HG03066 (cell line): ENCODE data around the gene PRKAG1.

Experiments used
- ATAC-seq: cut with Tn5 transposase; IDR thresholded peaks from one replicate; pipeline ENCODE4 v1.9.1; 2021; ENCODE audit warnings: low read depth; ENCODE audit not compliant: unreplicated experiment

Gene PRKAG1

DNA sequence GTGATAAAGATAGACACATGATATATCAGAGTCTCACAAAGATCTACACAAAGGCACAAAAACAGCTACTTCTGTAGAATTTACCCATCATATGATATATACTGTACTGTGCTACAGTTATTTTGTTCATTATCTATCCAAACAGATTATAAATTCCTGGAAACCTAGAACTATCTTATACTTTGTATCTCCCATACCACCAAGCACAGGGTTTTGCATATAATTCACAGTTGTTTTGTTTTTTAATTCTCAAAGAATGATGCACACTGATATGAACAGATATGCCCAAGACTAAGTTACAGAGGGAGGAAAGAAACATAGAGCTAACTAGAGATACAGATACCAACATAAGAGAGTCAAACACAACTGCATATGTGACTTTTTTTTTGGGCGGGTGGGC, 3.4 kb downstream of the PRKAG1 start:
- ATAC-seq: no peak

DNA sequence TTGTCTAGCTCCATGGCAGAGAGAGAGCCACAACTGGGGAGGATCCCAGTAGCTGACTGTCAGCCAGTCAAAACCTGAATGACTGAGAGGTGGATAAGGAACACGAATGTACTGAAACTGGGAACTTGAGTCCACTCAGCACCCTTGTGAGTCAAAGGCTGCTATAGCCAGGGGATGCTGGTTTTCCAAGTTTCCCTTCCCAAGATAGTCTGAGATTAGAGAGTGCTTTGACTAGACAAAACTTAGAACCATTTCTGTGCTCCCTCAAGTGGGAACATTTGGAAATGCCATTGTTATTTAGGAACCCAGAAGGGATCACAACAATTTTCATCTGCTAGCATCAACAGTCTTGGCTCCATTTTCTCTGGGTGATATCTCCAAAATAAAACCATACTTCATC, 4.0 kb downstream of the PRKAG1 start:
- no peak for ATAC-seq

DNA sequence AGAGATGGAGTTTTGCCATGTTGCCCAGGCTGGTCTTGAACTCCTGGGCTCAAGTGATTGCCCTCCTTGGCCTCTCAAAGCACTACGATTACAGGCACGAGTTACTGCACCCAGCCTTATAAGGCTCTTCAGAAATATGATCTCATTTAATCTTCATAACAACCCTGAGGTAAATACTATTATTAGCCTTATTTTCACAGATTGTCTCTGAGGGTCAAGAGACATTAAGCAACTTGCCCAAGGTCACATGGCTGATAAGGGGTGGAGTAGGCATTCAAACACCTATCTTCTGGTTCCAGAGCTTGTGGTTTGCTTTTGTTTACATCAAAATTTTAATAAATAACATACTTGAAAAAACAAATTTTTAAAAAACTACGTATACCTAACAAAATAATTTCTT, 5.1 kb downstream of the PRKAG1 start:
- no peak for ATAC-seq

DNA sequence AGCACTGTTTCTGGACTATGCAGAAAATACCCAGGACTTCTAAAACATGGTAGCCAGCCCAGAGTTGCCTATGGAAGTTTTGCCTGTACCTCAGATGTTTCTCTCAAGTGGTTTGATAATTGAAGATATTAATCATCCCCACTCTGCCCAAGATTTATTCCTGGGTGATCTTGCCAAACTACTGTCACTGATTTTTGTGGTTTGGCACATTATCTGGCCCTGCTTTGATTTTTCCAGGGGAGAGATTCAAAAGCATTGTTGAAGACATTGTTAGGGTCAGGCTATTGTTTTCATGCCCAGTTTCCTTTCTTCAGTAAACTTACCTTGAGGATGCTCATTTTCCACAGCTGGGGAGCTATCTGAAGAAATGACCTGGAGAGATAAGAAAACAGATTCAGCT, 5.8 kb downstream of the PRKAG1 start:
- no peak for ATAC-seq

DNA sequence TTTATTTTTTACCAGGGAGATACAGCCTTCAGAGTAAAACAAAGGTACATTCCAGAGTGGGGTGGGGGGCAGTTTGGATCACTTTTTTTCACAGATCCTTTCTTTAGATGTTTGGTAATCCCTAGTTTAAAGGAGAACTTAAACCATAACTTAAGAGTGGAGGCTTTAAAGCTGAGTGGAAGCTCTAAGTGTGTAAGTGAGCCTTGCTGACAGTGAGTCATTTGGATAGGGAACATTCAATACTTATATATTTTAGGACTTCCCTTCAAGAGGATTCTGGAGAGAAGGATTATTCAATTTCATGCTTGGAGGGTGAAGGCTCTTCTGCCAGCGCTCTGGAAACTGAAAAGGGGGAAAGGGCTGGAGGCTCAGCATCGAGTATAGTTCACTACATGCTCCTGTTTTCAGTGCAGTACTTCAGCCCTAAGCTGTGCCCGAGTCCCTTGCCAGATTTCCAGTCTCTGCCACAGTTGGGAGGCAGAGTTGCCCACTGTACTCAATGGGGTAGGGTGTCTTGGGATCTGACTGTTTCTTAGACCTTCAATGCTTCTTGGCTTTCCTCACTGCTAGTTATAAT, 8.4 kb downstream of the PRKAG1 start:
- no peak for ATAC-seq

DNA sequence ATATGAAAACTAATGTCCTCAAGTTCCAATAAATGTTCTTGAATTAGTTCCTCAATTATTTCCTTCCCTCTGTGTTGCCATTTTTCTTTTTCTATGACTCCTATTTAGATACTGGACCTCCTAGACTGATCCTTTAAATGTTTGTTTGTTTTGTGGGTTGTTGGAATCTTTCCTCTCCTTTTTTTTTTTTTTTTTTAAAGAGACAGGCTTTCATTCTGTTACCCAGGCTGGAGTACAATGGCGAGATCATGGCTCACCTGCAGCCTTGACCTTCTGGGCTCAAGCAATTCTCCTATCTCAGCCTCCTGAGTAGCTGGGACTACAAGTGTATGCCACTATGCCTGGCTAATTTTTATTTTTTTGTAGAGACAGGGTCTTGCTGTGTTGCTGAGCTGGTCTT, 9.6 kb downstream of the PRKAG1 start:
- no peak for ATAC-seq

DNA sequence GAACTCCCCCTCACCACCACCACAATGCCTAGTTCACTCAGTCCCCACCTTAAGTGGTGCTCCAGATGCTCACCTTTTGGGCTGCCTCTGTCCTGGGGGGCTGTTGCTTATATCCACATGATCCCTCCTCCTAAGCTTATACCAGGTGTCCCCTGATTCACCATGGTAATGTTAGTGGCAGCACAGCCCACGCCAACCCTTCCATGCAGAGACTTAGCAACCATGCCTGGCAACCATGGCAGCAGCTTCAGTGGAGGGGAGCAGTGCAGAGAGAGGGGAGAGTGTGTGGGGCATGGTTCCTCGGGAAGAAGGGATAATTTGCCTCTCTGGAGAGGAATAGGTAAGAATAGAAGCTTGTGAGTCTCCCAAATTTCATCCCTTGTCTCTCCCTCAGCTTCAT, 18.2 kb downstream of the PRKAG1 start:
- no peak for ATAC-seq

DNA sequence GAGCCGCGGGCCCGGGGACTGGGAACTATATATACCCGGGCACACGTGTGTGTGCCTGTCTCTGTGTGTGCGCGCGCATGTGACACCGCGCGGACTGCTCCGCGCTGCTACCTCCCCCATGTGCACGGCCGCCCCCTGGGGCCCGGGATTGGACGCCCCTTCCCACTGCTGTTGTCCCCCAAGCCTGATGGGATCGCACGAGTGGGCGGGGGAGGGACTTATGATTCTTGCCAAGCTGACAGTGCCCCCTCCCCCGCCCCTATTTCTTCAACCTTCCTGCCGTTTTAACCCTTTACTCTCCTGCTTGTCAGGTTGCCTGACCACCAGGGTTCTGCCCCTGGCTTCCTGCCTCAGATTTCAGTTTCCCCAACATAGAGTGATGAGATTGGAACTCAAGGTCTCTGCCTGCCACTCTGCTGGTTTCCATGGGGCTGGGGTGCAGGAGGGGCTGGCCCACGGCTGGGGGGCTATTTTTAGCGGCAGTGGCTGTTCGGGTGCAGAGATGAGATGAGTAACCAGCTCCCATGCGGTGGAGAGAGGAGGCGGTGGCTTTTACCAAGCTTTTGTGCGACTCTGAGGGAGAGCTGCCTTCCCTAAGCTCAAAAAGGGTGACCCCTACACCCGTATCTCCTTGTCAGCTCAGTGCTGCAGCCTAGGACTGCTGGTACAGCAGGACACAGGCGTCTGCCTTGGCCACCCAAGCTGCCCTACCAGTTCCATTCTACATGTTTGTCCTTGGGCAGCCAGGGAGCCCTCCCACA, 19.0 kb downstream of the PRKAG1 start, which contains the start of gene DDN:
Gene DDN (minus strand): TSS at position 5 of the 761 bp plus-strand sequence. CDS start 88 bp downstream, outside the sequence.
- ATAC-seq: no peak

DNA sequence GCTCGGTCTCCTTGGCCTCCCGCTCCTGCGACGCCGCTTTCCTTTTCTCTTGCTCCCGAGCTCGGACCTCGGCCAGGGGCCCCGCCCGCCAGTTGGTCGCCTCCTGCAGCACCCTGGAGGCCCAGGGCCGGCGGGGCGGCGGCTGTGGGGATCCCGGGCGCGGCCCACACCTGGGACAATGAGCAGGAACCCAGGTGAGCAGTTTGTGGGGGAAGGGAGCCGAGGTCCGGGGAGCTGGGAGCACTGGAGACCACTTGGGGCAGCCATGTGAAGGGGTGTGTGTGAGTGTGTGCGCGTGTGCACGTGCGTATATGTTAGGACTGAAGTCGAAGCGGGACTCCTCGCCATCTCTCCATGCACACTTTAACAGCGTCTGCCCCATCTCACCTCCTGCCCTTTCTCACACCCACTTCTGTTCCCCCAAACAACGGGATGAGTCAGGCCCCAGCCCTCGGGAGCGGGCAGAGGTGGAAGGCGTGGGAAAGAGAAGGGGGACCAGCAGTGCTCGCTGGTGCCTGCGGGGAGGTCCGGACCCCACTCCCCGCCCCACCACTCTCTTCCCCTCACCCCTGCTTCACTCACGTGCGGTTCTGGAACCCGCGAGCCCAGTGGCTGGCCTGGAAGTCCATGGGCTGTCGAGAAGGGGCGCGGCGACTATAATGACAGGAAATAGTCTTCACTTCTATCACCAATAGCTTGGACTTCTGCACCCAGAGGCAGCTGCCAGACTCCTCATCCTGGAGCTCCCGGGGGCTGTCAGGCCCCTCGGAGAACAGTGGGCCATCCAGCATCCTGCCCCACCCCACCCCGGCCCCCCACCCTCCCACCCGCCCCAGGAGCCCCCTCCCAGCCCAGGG, 19.9 kb downstream of the PRKAG1 start:
- no peak for ATAC-seq

DNA sequence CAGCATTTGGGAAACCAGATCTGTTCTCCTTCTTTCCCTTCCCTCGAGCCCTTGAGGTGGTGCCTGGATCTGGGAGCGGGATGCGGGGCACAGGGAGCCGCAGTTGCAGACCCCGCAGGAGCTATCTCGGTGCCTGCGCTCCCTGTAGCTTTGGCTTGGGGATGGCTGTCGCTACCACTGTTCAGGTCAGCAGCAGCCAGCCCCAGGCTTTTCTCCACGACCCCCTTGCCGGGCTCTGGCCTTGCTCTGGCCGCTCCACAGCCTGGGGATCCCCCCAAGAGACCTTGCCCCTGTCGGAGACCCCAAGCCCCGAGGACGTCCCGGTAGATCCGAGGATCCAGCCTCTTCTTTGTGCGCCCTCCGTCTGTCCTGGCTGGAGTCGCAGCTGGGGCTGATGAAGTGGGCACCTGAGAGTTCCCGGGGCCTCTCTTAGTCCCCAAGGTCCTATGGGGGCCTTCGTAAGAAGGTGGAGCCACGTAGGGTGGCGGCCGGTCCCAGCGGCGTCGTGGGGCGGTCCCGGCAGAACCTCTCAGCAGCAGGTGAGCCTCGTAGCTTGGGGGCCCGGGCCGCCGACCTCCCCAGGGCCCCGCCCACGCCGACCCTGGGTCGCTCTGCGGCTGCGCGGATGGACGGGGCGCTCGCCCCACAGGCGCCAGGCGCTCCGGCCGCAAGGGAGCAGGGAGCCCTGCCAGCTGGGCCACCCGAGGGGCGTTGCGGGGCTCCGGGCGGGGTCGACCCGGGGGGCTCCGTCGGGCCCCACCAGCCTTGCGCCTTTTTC, 20.7 kb downstream of the PRKAG1 start:
- no peak for ATAC-seq

DNA sequence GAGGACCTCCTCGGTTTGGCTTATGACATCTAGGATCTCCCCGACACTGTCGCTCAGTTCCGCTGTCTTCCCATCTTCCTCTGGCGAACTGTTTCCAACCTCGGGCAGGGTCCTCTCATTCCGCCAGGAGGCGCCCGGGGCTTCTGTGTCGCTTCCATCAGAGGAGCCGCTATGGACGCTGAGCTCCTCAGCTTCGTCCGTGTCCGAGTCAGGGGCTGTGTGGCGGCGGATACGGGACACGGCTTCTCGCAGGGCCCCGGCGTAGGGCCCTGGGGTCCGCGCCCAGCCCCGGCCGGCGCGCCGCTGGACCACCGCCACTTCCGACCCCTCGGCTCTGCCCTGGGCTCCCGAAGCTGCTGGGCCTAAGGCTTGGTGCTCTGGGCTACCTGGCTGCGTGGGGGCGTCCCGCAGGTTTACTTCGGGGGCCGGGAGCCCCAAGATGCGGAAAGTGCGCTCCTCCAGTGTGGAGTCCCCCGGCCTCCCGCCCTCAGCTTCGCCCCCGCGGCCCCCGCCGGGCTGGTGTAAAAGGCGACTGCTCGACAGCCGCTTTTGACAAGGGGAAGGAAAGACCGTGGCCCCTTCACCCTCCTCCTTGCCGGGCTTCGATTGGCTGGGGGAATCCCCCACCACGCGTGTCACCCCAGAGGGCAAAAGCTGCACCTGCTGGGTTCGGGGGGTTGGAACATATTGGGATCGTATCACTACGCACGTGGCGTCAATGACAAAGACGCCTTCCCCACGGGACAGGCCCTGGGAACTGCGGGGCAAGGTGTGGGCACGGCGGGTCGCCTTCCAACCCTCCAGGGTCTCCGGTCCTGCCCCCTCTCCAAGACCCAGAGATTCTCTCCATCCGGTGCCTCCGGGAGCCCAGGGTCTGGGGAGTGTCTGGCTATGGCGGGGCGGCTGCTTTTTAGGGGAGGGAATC, 21.5 kb downstream of the PRKAG1 start:
- ATAC-seq: no peak

DNA sequence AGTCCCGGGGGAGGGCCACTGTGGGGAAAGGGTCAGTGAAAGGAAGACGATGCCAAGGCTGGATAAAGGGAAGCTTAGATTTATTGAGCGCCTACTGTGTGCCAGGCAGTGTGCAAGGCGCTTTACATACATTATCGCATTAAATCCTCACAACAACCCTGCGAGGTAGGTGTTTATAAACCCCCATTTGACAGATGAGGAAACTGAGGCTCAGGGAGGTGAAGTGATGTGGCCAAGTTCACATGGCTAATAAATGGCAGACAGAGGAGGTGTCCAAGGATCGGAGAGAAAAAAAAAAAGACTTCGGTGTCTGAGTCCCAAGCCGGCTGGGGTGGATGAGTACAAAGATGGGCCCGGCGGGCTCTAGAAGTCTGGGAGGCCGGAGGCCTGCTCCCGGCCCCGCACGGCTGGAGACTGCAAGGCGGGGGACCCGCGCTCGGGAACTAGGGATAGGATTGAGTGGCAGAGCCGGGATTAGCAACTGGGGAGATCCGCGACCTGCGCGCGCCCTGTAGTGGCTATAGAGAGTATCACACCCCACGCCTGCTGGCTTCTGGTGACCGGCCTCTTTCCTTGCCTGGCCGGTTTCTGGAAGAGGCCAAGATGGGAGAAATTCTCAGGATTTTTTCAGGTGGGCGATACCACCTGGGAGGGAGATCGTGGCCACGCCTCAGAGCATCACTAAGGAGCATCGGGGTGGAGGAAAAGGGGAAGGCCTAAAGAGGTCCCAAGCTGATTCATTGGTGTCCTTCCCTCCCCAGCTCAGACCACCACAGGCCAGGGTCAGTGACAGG, 23.3 kb downstream of the PRKAG1 start:
- ATAC-seq: no peak

DNA sequence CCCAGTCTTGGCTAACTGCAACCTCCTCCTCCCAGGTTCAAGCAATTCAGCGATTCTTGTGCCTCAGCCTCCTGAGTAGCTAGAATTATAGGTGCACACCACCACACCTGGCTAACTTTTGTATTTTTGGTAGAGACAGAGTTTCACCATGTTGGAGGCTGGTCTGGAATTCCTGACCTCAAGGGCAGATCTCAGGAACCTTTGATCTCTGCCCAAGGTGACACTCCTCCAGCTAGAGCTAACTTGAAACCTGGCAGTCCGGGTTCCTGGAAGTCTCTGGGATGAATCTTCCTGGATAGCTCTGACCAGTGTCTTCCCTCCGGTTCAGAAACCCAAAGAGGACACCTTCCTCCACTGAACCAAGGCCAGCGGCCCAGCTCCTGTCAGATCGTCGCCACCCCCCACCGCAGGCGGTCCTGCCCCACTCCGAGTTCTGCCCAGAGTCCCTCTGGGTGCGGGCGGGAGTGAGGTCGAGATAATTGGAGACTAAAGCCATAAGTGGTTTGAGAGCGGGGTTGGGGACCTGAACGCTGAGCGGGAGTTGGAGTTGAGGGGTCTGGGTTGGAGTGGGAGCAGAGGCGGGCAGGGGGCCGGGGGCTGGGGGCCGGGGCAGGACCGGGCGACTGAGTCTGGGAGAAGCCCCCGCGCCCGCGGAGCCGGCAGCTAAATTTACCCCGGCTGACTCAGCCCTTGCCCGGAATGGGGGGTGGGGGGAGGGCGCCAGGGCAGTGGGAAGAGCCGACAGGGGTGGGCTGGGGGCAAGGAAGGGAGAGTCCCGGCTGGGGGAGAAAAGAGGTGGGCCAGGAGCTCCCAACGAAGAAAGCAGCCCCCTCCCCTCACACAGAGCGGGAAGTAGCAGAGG, 24.1 kb downstream of the PRKAG1 start:
- no peak for ATAC-seq

DNA sequence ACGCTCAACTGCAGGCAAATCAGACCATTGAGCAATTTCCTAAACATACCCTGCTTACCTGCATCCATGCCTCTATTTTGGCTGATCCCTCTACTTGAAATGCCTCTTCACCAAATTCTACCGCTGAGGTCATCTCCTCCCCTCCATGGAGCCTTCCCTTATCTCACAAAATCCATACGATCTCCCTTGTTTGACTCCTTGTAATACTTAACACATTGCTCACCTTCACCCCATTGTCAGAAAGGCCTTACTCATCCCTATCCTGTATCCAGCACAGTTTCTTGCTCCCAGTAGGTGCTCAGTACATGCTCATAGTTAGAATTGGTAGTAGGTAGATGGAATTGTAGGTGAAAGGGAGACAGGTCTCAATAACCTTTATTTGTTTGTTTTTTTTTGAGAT, 24.8 kb downstream of the PRKAG1 start:
- no peak for ATAC-seq

DNA sequence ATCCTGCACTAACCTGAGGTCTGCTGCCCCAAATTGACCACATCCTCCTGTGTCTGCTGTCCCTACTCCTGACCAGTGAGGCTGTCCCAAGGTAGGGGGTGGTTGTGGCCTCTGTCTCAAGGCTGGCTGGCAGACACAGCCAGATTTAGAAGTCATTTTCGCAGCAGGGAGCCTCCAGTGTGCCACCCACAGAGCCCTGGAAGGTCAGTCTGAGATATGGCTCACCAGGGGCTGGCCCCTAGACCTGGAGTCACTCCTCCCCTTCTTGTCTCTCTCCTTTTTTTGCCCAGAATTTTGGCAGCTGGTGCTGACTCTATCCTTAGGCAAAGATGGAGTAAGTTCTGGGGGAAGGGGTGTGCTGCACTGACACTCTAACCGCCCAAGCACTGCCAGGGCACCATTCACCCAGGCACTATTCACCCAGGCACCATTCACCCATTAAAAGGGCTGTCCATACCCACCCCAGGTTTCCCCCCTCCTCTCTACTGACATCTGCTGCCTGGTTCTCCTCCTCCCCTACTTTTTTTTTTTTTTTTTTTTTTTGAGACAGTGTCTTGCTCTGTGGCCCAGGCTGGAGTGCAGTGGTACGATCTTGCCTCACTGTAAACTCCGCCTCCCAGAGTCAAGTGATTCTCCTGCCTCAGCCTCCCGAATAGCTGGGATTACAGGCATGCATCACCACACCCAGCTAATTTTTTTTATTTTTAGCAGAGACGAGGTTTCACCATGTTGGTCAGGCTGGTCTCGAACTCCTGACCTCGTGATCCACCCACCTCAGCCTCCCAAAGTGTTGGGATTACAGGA, 27.1 kb downstream of the PRKAG1 start:
- ATAC-seq: no peak

DNA sequence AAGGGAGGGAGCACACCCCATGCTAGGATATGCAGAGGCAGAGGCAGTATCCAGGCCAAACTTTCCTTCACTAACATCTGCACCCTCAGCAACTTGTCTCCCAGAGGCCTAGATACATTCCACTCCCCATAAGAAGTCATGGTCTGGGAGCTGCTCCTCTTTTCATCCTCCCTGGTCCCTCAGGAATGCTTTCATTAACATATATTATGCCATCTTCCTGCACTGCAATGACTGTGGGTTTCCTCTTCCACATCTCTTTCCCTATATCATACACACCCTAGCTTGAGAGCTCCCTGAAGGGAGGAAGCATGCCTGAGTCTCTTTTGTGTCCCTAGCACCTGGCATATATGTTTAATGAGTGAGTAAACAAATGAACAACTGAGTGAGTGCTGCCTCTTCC, 28.0 kb downstream of the PRKAG1 start:
- no peak for ATAC-seq

DNA sequence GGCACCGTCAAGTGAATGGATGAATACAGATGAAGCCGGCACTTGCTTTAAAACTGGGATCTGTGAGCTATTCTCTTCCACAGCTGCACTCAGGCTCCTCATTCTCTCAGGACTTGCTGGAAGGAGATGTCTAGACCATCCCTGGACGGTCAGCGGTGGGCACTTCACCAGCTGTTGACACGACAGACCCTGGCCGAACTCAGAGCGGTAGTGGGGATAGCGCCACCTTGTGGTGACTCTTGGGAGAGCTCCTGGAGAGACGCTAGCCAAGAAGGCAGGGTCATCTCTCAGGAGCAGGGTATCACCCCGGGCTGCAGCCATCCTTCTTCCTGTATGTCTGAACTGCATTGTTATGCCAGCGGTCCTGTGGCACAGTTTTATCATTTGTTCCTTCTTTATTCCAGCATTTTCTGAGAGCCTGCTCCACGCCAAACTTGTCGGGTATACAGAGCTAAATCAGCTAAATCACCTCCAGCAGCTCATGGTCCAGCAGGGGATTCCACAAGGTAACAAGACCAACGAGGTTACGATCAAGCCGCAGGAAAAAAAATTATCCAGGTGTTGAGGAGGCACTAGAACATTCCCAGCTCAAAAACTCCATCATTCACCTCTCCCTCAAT, 30.4 kb downstream of the PRKAG1 start:
- no peak for ATAC-seq
